Loucy (cell line): ENCODE measurements around the gene QRFP.
"Not testable (repeated sequence)": the region's sequence is repeated elsewhere in the genome, so short reads cannot be mapped to it uniquely, and the experiment has no call there.

ENCODE experiments used
- H2AFZ ChIP-seq: fragments of 200-600 bp; sonication (generic); 2 replicates; pipeline ENCODE4 v1.6.0; 2016; ENCODE audit warnings: antibody characterized with exemption, mild to moderate bottlenecking, low read length, moderate library complexity
- H3F3A ChIP-seq: fragments of 200-600 bp; 2 replicates; pipeline ENCODE4 v1.6.0; 2016; ENCODE audit warnings: antibody characterized with exemption, low read depth, mild to moderate bottlenecking
- H3K27me3 ChIP-seq: fragments of 200-600 bp; sonication (generic); 2 replicates; pipeline ENCODE4 v1.6.1; 2014; ENCODE audit warnings: low read length, mild to moderate bottlenecking; ENCODE audit not compliant: insufficient read depth, poor library complexity, severe bottlenecking
- H3K36me3 ChIP-seq: fragments of 200-600 bp; sonication (generic); 2 replicates; pipeline ENCODE4 v1.6.1; 2016; ENCODE audit warnings: low read length; ENCODE audit not compliant: insufficient read depth
- H3K4me1 ChIP-seq: fragments of 200-600 bp; sonication (generic); 2 replicates; pipeline ENCODE4 v1.5.1; 2014; ENCODE audit warnings: low read length, mild to moderate bottlenecking; ENCODE audit not compliant: insufficient read depth, poor library complexity, severe bottlenecking
- H3K4me2 ChIP-seq: fragments of 200-600 bp; sonication (generic); 2 replicates; pipeline ENCODE4 v1.6.0; 2014; ENCODE audit warnings: antibody characterized with exemption, low read length, low read depth, mild to moderate bottlenecking; ENCODE audit not compliant: poor library complexity, severe bottlenecking
- H3K4me3 ChIP-seq: fragments of 200-600 bp; sonication (generic); 2 replicates; pipeline ENCODE4 v1.5.1; 2014; ENCODE audit warnings: low read length, mild to moderate bottlenecking, mixed read lengths; ENCODE audit not compliant: poor library complexity, severe bottlenecking
- H3K79me2 ChIP-seq: fragments of 200-600 bp; sonication (generic); 2 replicates; pipeline ENCODE4 v1.6.1; 2014; ENCODE audit warnings: low read length; ENCODE audit not compliant: insufficient read depth
- H3K9ac ChIP-seq: fragments of 200-600 bp; sonication (generic); 2 replicates; pipeline ENCODE4 v1.6.0; 2014; ENCODE audit warnings: mild to moderate bottlenecking, low read depth, low read length, moderate library complexity; ENCODE audit not compliant: poor library complexity, severe bottlenecking
- H3K9me2 ChIP-seq: fragments of 200-600 bp; sonication (generic); replicated peaks from 2 replicates; pipeline ENCODE4 v1.6.1; 2016; ENCODE audit warnings: low read depth, low read length, mixed read lengths
- H3K9me3 ChIP-seq: fragments of 200-600 bp; sonication (generic); 2 replicates; pipeline ENCODE4 v1.6.1; 2014; ENCODE audit warnings: mild to moderate bottlenecking, antibody characterized with exemption, low read length, low read depth; ENCODE audit not compliant: insufficient read depth
- H4K20me1 ChIP-seq: fragments of 200-600 bp; sonication (generic); 2 replicates; pipeline ENCODE4 v1.6.0; 2014; ENCODE audit warnings: antibody characterized with exemption, low read length, mild to moderate bottlenecking; ENCODE audit not compliant: insufficient read depth, poor library complexity, severe bottlenecking
- CTCF ChIP-seq: fragments of 200-600 bp; sonication (generic); conservative IDR thresholded peaks from 2 replicates; pipeline ENCODE4 v1.5.1; 2014; ENCODE audit warnings: mild to moderate bottlenecking, antibody characterized with exemption, low read length
- EZH2phosphoT487 ChIP-seq: fragments of 200-600 bp; IDR thresholded peaks from 2 replicates; pipeline ENCODE4 v1.6.1; 2018; ENCODE audit warnings: antibody characterized with exemption, mild to moderate bottlenecking, moderate library complexity, borderline replicate concordance

QRFP gene

DNA sequence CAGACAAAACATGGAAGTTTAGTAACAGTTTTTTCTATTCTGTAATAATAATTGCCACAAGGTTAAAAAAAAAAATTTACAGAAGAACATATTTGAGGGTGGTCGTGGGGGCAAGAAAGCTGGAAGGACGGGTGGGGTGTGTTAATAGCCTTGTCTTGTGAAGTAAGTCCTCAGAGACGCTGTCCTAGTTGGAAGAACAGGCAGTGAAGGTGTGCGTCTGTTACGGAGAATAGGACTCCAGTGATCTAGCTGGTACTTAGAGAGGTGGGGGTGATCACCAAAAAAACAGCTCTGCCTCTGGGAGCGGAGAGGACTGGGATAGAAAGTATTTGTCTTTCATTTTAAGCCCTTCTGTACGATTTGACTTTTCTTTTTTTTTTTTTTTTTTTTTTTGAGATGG, 43.8 kb downstream of the QRFP start:
- no peak for TF ChIP-seq EZH2phosphoT487
- no peak for TF ChIP-seq CTCF
- peaks cover 26% of the 10 kb centered on the region; the same call in 1 of the 2 replicates for H3K36me3 ChIP-seq
- H3K4me3 ChIP-seq, result no peak overlapping the region
- H3K79me2 ChIP-seq, result peaks cover 23% of the 10 kb centered on the region; the same call in 1 of the 2 replicates
- H3K4me2 ChIP-seq, result no peak overlapping the region
- no peaks in the 10 kb centered on the region for H3K9me3 ChIP-seq
- no peaks in the 10 kb centered on the region for H3K27me3 ChIP-seq
- no peak overlapping the region for H2AFZ ChIP-seq
- no peaks in the 10 kb centered on the region for H3F3A ChIP-seq
- H3K9me2 ChIP-seq, result no peaks in the 10 kb centered on the region
- no peaks in the 10 kb centered on the region for H3K4me1 ChIP-seq
- H3K9ac ChIP-seq, result no peak overlapping the region
- no peaks in the 10 kb centered on the region for H4K20me1 ChIP-seq

GRCh38 chr9:130849356-130849755, 47.3 kb downstream of the QRFP start:
- H3K36me3 ChIP-seq, result peaks cover 7% of the 10 kb centered on the region; the same call in 1 of the 2 replicates
- no peak overlapping the region for H3K9ac ChIP-seq
- H3K27me3 ChIP-seq, result no peaks in the 10 kb centered on the region
- no peaks in the 10 kb centered on the region for H3K9me2 ChIP-seq
- H3K9me3 ChIP-seq, result no peaks in the 10 kb centered on the region
- no peak overlapping the region for H3K4me2 ChIP-seq
- H3F3A ChIP-seq, result no peaks in the 10 kb centered on the region
- H3K4me3 ChIP-seq, result no peak overlapping the region
- H3K4me1 ChIP-seq, result no peaks in the 10 kb centered on the region
- H4K20me1 ChIP-seq, result peaks cover 3% of the 10 kb centered on the region
- TF ChIP-seq EZH2phosphoT487 (no peak), CTCF (no peak)
- H3K79me2 ChIP-seq, result peaks cover 44% of the 10 kb centered on the region; the same call in 1 of the 2 replicates
- no peak overlapping the region for H2AFZ ChIP-seq

GRCh38 chr9:130848514-130848913, 48.1 kb downstream of the QRFP start:
- H3K4me2 ChIP-seq, H3K36me3 ChIP-seq, H3K27me3 ChIP-seq, H4K20me1 ChIP-seq, H3F3A ChIP-seq, H3K4me1 ChIP-seq, H2AFZ ChIP-seq, H3K4me3 ChIP-seq, H3K9me3 ChIP-seq, H3K9me2 ChIP-seq, H3K9ac ChIP-seq: not testable (repeated sequence)
- H3K79me2 ChIP-seq, result peaks cover 51% of the 10 kb centered on the region; the same call in 1 of the 2 replicates
